ENCODE results near the gene FLOT2.
A peak's percentile ranks its signal among the peaks of the same experiment; 100 is the strongest.
"Not testable (repeated sequence)": the region's sequence is repeated elsewhere in the genome, so short reads cannot be mapped to it uniquely, and the experiment has no call there.

Gene FLOT2

DNA sequence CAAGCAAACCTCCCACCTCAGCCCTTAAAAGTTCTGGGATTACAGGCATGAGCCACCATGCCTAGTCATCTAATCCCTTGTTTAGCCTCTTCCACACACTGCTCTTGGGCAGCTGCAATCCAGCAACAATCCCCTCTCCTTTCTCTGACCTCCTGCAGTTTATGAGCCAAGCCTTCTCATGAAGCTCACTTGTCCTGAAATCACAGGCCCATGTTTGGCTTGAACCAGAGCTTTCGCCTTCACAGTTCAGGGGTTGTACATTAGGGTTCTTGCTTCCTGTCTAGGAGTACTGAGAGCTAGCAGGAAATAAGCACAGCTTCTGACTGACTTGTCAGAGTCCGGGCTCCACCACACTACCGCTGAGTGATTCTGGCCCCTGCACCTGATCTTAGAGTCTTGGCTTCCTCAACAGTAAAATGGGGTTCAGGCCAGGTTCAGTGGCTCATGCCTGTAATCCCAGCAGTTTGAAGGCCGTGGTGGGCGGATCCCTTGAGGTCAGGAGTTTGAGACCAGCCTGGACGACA is 26.4 kb downstream of the FLOT2 start:
- DNase-seq = no peak

DNA sequence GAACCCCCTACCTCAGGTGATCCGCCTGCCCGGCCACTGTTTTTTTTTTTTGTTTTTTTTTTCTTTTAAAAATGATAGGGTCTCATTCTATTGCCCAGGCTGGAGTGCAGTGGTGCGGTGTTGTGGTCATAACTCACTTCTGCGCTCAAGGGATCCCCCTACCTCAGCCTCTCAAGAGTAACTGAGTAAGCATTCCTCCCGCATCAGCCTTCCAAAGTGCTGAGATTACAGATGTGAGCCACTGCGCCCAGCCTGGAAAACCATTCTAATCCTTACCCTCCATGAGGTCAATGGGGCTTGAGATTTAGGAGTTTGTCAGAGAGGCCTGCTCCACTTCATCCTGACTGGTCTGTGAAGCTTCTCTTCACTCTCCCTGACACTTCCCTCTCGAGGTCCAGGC is 30.3 kb downstream of the FLOT2 start:
- no peak for DNase-seq

GRCh38 chr17:28865946-28866752 is 31.4 kb downstream of the FLOT2 start:
- no peak for DNase-seq

DNA sequence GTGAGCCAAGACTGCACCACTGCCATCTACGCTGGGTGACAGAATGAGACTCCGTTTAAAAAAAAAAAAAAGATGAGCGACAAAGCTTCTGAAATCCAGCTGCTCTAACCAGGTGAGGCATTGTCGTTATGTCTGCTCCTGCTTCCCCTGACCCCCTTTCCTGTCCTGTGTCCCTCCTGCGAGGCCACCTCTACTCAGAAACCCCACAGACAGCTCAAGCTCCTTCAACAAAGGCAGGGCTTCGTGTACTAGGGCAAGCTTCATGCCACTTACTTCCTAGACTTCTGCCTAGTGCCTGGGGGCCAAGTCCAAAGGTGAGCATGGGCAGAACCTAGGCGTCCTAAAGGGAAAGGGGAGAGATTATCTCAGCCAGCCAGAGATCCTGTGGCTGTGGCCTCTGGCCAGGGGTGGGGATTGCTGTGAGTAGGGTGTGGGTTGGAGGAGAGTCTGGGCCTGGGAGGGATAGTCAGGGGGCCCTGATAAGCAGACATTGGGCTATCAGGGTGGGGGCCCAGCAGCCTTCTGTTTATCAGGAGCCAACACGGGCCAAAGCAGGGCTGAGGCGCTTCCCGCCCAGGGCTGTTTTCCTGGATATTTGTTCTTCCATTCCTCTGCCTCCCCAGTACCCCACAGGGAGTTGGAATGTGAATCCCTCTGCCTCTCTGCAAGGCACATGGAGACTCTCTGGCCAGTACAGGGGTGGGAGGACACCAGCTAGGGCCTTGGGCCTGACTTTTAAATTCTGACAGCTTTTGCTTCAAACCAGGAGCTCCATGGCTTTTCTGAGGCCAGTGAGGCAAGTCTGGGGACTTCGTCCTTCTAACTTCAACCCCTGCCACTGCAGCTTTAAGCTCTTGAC is 32.3 kb downstream of the FLOT2 start:
- DNase-seq = no peak

- no peak for DNase-seq
Observed at GRCh38 chr17:28863953-28864352, 33.6 kb downstream of the FLOT2 start.

- no peak for DNase-seq
Observed at GRCh38 chr17:28862561-28862960, 35.0 kb downstream of the FLOT2 start.

- DNase-seq = no peak
Observed at GRCh38 chr17:28861393-28862203, 35.9 kb downstream of the FLOT2 start.

DNA sequence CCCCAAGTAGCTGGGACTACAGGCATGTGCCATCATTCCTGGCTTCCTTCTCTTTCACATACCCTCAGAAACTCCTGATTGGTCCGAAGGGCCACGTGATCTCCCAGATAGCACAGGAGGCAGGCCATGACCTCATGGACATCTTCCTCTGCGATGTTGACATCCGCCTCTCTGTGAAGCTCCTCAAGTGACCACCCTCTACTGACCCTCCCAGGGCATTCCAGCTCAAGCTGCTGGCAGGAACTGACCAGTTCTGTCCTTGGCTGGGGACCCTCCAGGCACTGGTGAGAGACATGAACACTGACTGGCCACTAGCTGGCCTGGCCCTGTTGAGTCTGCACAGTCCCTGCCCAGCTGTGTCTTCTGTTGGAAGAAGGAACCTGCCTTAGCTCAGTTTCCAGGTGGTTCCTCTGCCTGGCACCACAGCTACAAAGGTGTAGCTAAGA is 37.1 kb downstream of the FLOT2 start:
- DNase-seq = no peak

- no peak for DNase-seq
Observed at GRCh38 chr17:28858801-28859355, 38.7 kb downstream of the FLOT2 start.

DNA sequence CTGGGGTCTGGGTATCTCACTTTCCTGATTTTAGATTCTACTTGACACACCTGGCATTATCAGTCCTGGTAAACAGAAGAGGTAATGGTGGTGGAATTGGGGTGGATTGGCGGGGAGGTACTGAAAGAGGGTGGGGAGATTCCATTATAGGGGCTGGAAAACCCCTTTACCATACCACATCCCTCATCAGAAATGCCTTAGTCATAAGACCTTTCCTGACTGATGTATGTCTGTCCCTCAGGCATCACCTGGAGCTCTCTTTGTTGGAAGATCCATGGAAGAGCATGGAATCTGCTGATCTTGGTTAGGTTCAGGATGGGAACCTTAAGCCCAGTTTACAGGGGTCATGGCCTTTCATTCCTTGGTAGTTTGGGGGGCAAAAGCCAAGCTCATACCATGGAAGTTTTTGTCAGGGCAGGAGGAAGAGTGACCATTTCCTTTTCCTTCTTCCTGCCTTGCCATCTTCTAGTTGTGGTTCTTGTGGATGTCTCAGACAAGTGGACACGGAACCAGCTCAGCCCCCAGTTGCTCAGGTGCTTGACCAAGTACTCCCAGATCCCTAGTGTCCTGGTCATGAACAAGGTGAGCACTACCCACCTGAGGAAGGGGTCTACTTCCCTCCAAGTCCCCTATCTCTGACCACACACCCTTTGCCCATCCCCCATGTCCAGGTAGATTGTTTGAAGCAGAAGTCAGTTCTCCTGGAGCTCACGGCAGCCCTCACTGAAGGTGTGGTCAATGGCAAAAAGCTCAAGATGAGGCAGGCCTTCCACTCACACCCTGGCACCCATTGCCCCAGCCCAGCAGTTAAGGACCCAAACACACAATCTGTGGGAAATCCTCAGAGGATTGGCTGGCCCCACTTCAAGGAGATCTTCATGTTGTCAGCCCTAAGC is 39.4 kb downstream of the FLOT2 start:
- DNase-seq = no peak

DNA sequence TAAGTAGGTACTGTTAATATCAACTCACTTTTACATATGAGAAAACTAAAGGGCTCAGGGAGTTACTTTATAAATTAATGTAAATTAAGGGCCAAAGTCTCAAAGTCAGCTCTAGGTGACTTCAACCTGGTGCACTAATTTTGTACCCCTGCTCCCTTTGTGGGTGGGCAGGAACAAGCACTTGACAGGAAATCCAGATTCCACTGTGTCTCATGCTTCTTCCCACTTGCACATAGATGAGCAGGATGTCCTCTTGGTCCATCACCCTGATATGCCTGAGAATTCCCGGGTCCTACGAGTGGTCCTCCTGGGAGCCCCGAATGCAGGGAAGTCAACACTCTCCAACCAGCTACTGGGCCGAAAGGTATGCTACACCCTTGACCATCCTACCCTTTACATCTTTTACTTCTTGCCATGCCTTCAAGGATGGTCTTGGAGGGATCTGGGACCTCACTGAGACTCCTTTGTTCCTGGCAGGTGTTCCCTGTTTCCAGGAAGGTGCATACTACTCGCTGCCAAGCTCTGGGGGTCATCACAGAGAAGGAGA is 41.4 kb downstream of the FLOT2 start:
- DNase-seq = no peak

DNA sequence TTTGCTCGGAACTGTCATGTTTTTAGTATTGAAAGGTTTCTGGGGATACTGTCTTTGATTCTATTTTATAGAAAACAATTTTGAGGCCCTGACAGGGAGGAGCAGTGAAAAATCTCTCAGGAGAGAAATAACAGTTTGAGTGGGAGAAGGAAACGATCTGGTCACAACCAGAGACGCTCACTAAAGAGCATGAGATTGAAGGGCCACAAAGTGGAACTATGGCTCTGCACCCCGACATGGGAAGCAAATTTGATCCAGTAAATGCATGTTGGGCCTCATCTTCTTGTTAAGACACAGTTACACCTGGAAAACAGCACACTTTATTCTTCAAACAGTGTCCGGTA is 42.2 kb downstream of the FLOT2 start:
- DNase-seq = no peak

GRCh38 chr17:28854457-28855335 is 42.8 kb downstream of the FLOT2 start, which contains the start of gene ERAL1:
Gene ERAL1 (plus strand): TSS chr17:28855016. CDS start chr17:28855035, 19 bp downstream.
- DNase-seq = peak; percentile 89

GRCh38 chr17:28853295-28853694 is 44.2 kb downstream of the FLOT2 start:
- DNase-seq = no peak

DNA sequence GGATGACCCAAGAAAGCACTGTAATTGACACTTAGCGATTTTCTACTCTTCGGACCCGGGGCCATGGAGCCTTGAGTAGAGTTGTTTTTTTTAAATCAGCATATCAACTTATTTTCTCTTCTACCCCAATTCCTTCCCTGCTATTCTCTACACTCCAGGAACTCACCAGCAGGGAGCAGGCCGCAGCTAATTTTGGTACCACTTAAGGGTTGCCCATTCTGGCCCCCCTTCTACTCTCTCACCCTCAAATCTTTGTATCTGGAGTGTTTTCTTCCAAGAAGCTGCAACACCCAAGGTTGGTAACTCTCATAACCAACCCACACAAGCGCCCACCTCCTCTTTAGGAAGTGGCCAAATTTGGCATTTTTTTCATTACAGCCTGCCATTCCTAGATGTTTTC is 48.3 kb downstream of the FLOT2 start:
- DNase-seq = no peak

- not testable (repeated sequence) for DNase-seq
Observed at GRCh38 chr17:28848667-28849066, 48.9 kb downstream of the FLOT2 start.

GRCh38 chr17:28846699-28847098 is 50.8 kb downstream of the FLOT2 start:
- not testable (repeated sequence) for DNase-seq

- no peak for DNase-seq
Observed at GRCh38 chr17:28846231-28846630, 51.3 kb downstream of the FLOT2 start.

DNA sequence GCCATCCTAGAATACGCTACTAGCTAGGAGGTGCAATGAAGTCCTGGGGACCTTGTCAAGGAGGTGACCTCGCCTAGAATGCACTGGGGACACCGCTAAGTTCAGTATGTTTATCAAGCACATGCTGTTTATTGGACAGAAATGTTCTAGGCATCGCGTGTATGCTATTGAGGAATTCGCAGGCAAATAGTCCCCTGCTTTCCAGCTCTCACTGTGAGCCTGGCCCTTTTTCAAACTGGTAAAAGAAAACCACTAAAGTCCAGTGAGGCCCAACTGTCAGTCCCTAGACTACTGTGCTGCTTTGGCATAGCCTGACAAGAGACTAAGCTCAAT is 53.8 kb downstream of the FLOT2 start:
- DNase-seq = no peak

Data from NCI-H226 (cell line).